H1 (cell line): Measurements from ENCODE around the gene MIEF2. TPM values are rescaled to one million over a fixed set of nuclear protein-coding genes. Genes with fewer than 3 reads are reported as not detected.

ENCODE experiments used
- BRCA1 ChIP-seq: IDR thresholded peaks from 2 replicates; pipeline ENCODE4 v1.6.1; 2012; ENCODE audit warnings: low read depth, low read length, improper control_type of control experiment
- FOSL1 ChIP-seq: IDR thresholded peaks from 2 replicates; pipeline ENCODE4 v1.6.1; 2011; ENCODE audit warnings: mild to moderate bottlenecking, low read depth, low read length, moderate library complexity; ENCODE audit not compliant: insufficient read depth
- RXRA ChIP-seq: IDR thresholded peaks from 2 replicates; pipeline ENCODE4 v1.6.1; 2011; ENCODE audit warnings: low read depth, mild to moderate bottlenecking, low read length, moderate library complexity; ENCODE audit not compliant: insufficient read depth
- SP1 ChIP-seq: IDR thresholded peaks from 2 replicates; pipeline ENCODE4 v1.6.1; 2011; ENCODE audit warnings: low read depth, low read length
- TAF7 ChIP-seq: optimal IDR thresholded peaks from 2 replicates; pipeline ENCODE3; 2011; ENCODE audit warnings: low read depth, mild to moderate bottlenecking, inconsistent platforms, low read length, moderate library complexity, borderline replicate concordance
- polyA plus RNA-seq, 7 experiments: library from polyadenylated mRNA; depleted of rRNA in 3 of 7; stranded (reverse) in 5 of 7; unstranded in 2 of 7; fragments of >200 nt in 5 of 7; fragments of 200-250 nt in 2 of 7; gene quantifications; 1 replicate in 5 of 7; 2 replicates in 1 of 7; 4 replicates in 1 of 7; pipeline versions ENCODE4 v1.2.1 to v1.2.3, GENCODE V29; 2011 to 2013; ENCODE audit warnings: missing spikeins in 2 of 7, mixed read lengths in 2 of 7
- total RNA-seq: library from RNA; stranded (reverse); fragmentation: NEBNext Ultra II Directional; extraction: Animal tissue kit (Norgen Biotek cat#: 25700); gene quantifications from 2 replicates; pipeline ENCODE4 v1.2.1, GENCODE V29; 2021
- TF ChIP-seq, protein P1 (sequence below), 3 experiments: IDR thresholded peaks; 1 replicate in 2 of 3; 2 replicates in 1 of 3; pipeline versions ENCODE4 v1.5.1 to v1.6.1; 2011; ENCODE audit warnings: low read length in 3 of 3, mild to moderate bottlenecking in 3 of 3, inconsistent platforms in 2 of 3, low read depth in 1 of 3, moderate library complexity in 1 of 3; ENCODE audit not compliant: insufficient read depth in 1 of 3; ENCODE audit errors: control extremely low read depth in 1 of 3

The MIEF2 gene
- total and polyA plus RNA-seq, 2 of the 8 experiments (the other 6 are each of a cell fraction or from before 2014, with no cell fraction given) = 9.9 to 24.9 TPM

DNA sequence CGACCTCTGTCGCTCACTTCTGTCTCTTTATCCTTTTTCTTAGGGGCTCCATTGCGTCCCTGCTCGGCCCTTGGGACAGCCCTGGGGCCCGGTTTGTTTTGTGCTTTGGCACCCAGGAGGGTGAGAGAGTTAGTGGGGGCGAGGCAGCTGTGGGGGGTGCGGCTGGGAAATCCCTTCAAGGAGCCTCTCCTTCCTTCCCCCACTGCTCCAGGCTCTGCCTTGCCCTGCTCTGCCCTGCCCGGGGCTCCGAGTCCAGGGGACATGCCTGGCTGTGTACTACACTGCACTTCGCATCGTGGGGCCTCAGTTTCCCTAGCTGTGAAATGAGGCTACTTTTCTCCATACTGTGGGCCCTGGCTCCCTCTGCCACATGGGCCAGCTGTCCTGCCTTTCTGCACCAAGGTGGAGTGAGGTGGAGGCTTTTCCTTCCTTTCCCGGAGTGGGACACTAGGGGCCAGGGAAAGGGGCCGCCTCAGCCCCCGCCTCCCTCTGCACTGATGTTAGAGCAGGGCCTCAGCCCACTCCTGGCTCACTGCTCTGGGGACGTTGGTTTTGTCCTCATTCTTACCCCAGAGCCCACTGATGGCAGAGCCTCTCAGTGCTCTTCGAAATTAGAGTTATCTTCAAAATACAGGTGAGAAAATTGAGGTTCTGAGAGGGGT lies 34.0 kb upstream of the MIEF2 start (continued):
- TF ChIP-seq FOSL1 = no peak
- TF ChIP-seq, protein P1, sequence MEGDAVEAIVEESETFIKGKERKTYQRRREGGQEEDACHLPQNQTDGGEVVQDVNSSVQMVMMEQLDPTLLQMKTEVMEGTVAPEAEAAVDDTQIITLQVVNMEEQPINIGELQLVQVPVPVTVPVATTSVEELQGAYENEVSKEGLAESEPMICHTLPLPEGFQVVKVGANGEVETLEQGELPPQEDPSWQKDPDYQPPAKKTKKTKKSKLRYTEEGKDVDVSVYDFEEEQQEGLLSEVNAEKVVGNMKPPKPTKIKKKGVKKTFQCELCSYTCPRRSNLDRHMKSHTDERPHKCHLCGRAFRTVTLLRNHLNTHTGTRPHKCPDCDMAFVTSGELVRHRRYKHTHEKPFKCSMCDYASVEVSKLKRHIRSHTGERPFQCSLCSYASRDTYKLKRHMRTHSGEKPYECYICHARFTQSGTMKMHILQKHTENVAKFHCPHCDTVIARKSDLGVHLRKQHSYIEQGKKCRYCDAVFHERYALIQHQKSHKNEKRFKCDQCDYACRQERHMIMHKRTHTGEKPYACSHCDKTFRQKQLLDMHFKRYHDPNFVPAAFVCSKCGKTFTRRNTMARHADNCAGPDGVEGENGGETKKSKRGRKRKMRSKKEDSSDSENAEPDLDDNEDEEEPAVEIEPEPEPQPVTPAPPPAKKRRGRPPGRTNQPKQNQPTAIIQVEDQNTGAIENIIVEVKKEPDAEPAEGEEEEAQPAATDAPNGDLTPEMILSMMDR (IDR thresholded peaks at IDR 0.05; ENCODE audit: control extremely low read depth in 1 of 3, insufficient read depth in 1 of 3, low read depth in 1 of 3, low read length in 3 of 3) = no peak
- TF ChIP-seq BRCA1 = no peak
- TF ChIP-seq TAF7 = no peak
- no peak for TF ChIP-seq RXRA
- TF ChIP-seq SP1 = no peak
